ENCODE results near the gene LRRC34.

DNA sequence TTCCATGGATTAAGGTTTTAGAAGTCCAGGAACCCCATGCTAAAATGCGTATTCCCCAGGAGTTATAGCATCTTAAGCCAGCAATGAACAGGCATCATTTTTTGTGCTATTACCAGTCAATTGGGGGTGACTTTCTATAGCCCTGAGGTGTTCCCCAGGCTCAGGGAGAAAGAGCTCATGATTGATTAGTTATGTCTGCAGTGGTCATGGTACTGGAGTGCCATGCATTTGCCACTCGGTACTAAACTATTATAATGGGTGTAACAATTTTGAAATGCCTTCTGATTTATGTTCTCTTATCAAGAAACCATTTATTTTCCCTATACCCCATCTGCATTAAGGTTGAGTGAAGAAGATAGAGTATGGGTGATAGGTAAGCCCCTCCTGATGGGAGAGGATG lies 45.1 kb upstream of the LRRC34 start:
- TF ChIP-seq, protein P1, sequence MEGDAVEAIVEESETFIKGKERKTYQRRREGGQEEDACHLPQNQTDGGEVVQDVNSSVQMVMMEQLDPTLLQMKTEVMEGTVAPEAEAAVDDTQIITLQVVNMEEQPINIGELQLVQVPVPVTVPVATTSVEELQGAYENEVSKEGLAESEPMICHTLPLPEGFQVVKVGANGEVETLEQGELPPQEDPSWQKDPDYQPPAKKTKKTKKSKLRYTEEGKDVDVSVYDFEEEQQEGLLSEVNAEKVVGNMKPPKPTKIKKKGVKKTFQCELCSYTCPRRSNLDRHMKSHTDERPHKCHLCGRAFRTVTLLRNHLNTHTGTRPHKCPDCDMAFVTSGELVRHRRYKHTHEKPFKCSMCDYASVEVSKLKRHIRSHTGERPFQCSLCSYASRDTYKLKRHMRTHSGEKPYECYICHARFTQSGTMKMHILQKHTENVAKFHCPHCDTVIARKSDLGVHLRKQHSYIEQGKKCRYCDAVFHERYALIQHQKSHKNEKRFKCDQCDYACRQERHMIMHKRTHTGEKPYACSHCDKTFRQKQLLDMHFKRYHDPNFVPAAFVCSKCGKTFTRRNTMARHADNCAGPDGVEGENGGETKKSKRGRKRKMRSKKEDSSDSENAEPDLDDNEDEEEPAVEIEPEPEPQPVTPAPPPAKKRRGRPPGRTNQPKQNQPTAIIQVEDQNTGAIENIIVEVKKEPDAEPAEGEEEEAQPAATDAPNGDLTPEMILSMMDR (conservative IDR thresholded peaks at IDR 0.05 in 1 of 2, IDR thresholded peaks at IDR 0.05 in 1 of 2; ENCODE audit: low read depth in 1 of 2, low read length in 2 of 2), result no peak
- TF ChIP-seq EZH2 (IDR thresholded peaks at IDR 0.05; ENCODE audit: low read length, missing control alignments), result no peak
